ENCODE measurements around the gene APEH. TPM values are rescaled to one million over a fixed set of nuclear protein-coding genes. Genes with fewer than 3 reads are reported as not detected.

The APEH gene
- total and polyA plus RNA-seq, 2 of the 4 experiments (the other 2 are of a cell fraction), result 89.2 to 142 TPM

GRCh38 chr3:49641292-49641691, 32.9 kb upstream of the APEH start:
- ATAC-seq (ENCODE audit: low read depth), result no peak
- H3K56ac ChIP-seq (ENCODE audit: extremely low read depth, insufficient read depth, low read length), result no peak overlapping the region
- no CpG with 5 or more reads among the region's 7 CpGs for WGBS, 2 experiments (ENCODE audit: extremely low coverage in 2 of 2, insufficient read length in 1 of 2)

More at GRCh38 chr3:49641292-49641691, 32.9 kb upstream of the APEH start:
- Histone ChIP-seq H3K9me3 (ENCODE audit: control insufficient read depth, insufficient read depth, low read length) (no peaks in the 10 kb centered on the region), H3K9ac (ENCODE audit: low read depth, low read length) (no peak overlapping the region), H3K4me1 (ENCODE audit: control insufficient read depth, insufficient read depth, low read length) (peaks cover 3% of the 10 kb centered on the region; the same call in 1 of the 2 replicates), H3K4ac (ENCODE audit: low read depth, low read length) (no peak overlapping the region), H3K9me1 (ENCODE audit: insufficient read depth, low read length) (no peaks in the 10 kb centered on the region), H3K27ac (ENCODE audit: insufficient read depth, low read length) (no peak overlapping the region), H4K8ac (ENCODE audit: low read depth in 2 of 2, low read length in 2 of 2) (no peak overlapping the region), H2AFZ (replicated peaks; ENCODE audit: low read length, poor library complexity) (no peak overlapping the region), H3K4me3 (ENCODE audit: insufficient read depth, low read depth, low read length) (no peak overlapping the region), H3K27me3 (ENCODE audit: control insufficient read depth, insufficient read depth, low read length) (peaks cover 41% of the 10 kb centered on the region), H2AK5ac (ENCODE audit: low read depth, low read length) (no peak overlapping the region), H3K36me3 (ENCODE audit: control insufficient read depth, insufficient read depth, low read length) (no peaks in the 10 kb centered on the region), H2BK20ac (ENCODE audit: low read depth, low read length) (no peak overlapping the region), H3K23ac (ENCODE audit: low read depth, low read length) (no peak overlapping the region), H2BK120ac (ENCODE audit: low read depth, low read length) (no peak overlapping the region), H2AK9ac (replicated peaks; ENCODE audit: low read depth, low read length, poor library complexity) (no peak overlapping the region), H4K91ac (ENCODE audit: insufficient read depth, low read depth, low read length) (no peak overlapping the region), H3K14ac (replicated peaks; ENCODE audit: low read depth, low read length) (no peak overlapping the region), H3K4me2 (ENCODE audit: low read depth, low read length) (no peak overlapping the region), H2BK15ac (ENCODE audit: low read depth, low read length) (no peak overlapping the region), H3K18ac (ENCODE audit: low read depth, low read length) (no peak overlapping the region), H4K20me1 (ENCODE audit: insufficient read depth, low read length) (no peaks in the 10 kb centered on the region), H2BK5ac (ENCODE audit: low read depth, low read length, poor library complexity, severe bottlenecking) (no peak overlapping the region), H3K79me1 (ENCODE audit: low read depth in 1 of 2, low read length in 2 of 2) (no peaks in the 10 kb centered on the region), H4K5ac (ENCODE audit: low read depth, low read length) (no peak overlapping the region)
- in situ Hi-C loops (cut with MboI; ENCODE audit: low sequenced_read_pairs), result no loop called here
- BruUV-seq (replicated peaks), result no TSS peak
- TF ChIP-seq RFX5 (IDR thresholded peaks at IDR 0.05; ENCODE audit: low read depth, low read length) (no peak), MXI1 (IDR thresholded peaks at IDR 0.05; ENCODE audit: borderline replicate concordance, low read depth, low read length) (no peak), CEBPB (IDR thresholded peaks at IDR 0.05; ENCODE audit: low read depth, low read length) (no peak), BHLHE40 (IDR thresholded peaks at IDR 0.05; ENCODE audit: low read depth, low read length) (no peak), MAFK (IDR thresholded peaks at IDR 0.05; ENCODE audit: low read depth, low read length) (no peak), ELK1 (IDR thresholded peaks at IDR 0.05; ENCODE audit: borderline replicate concordance, low read depth, low read length) (no peak), CHD1 (IDR thresholded peaks at IDR 0.05; ENCODE audit: low read depth, low read length) (no peak), FOS (IDR thresholded peaks at IDR 0.05; ENCODE audit: low read depth, low read length) (no peak), RAD21 (IDR thresholded peaks at IDR 0.05; ENCODE audit: low read length) (no peak), POLR2A (IDR thresholded peaks at IDR 0.05; ENCODE audit: low read depth, low read length) (no peak), SMC3 (IDR thresholded peaks at IDR 0.05; ENCODE audit: low read depth, low read length) (no peak), RCOR1 (IDR thresholded peaks at IDR 0.05; ENCODE audit: insufficient replicate concordance, low read length) (no peak), CTCF (conservative IDR thresholded peaks at IDR 0.05; ENCODE audit: low read depth, low read length) (no peak), MAZ (IDR thresholded peaks at IDR 0.05; ENCODE audit: borderline replicate concordance, low read depth, low read length) (no peak), NFE2L2 (IDR thresholded peaks at IDR 0.05; ENCODE audit: low read depth, low read length) (no peak)
- TF ChIP-seq, protein P1, sequence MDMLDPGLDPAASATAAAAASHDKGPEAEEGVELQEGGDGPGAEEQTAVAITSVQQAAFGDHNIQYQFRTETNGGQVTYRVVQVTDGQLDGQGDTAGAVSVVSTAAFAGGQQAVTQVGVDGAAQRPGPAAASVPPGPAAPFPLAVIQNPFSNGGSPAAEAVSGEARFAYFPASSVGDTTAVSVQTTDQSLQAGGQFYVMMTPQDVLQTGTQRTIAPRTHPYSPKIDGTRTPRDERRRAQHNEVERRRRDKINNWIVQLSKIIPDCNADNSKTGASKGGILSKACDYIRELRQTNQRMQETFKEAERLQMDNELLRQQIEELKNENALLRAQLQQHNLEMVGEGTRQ (IDR thresholded peaks at IDR 0.05; ENCODE audit: low read depth, low read length), result no peak
- ChIA-PET CTCF (no interaction called here), POLR2A (ENCODE audit: unreplicated experiment) (no interaction called here)
- dilution Hi-C loops (cut with HindIII; ENCODE audit: low sequenced_read_pairs, unreplicated experiment), result no loop called here
- intact Hi-C loops (cut with micrococcal nuclease), result no loop called here
- DNase-seq, result no peak
